Karpas-422 (cell line): ENCODE results near the gene LUZP2. TPM values are rescaled to one million over a fixed set of nuclear protein-coding genes. Genes with fewer than 3 reads are reported as not detected.

Experiments
- DNase-seq: peaks from one replicate; pipeline ENCODE4 v3.0.0-alpha.2; 2015
- H2AFZ ChIP-seq: fragments of 200-600 bp; sonication (generic); 2 replicates; pipeline ENCODE4 v1.6.1; 2014; ENCODE audit warnings: antibody characterized with exemption, low read length, mixed read lengths
- H3K27ac ChIP-seq: fragments of 200-600 bp; sonication (generic); 2 replicates; pipeline ENCODE4 v1.5.1; 2014; ENCODE audit warnings: mild to moderate bottlenecking, low read length, moderate library complexity
- H3K27me3 ChIP-seq: fragments of 200-600 bp; sonication (generic); 2 replicates; pipeline ENCODE4 v1.6.1; 2014; ENCODE audit warnings: low read length, mixed read lengths
- H3K36me3 ChIP-seq: fragments of 200-600 bp; sonication (generic); 2 replicates; pipeline ENCODE4 v1.6.1; 2014; ENCODE audit warnings: low read length, mixed read lengths; ENCODE audit not compliant: insufficient read depth
- H3K4me1 ChIP-seq: fragments of 200-600 bp; sonication (generic); 2 replicates; pipeline ENCODE4 v1.6.1; 2014; ENCODE audit warnings: mild to moderate bottlenecking, low read length, mixed read lengths
- H3K4me2 ChIP-seq: fragments of 200-600 bp; sonication (generic); 2 replicates; pipeline ENCODE4 v1.6.1; 2014; ENCODE audit warnings: low read length, low read depth, mild to moderate bottlenecking; ENCODE audit not compliant: poor library complexity, severe bottlenecking
- H3K4me3 ChIP-seq: fragments of 200-600 bp; sonication (generic); 2 replicates; pipeline ENCODE4 v1.5.1; 2014; ENCODE audit warnings: mild to moderate bottlenecking, antibody characterized with exemption, low read length, mixed read lengths
- H3K79me2 ChIP-seq: fragments of 200-600 bp; sonication (generic); 2 replicates; pipeline ENCODE4 v1.6.1; 2014; ENCODE audit warnings: mild to moderate bottlenecking, low read length, mixed read lengths
- H3K9ac ChIP-seq: fragments of 200-600 bp; sonication (generic); 2 replicates; pipeline ENCODE4 v1.6.0; 2014; ENCODE audit warnings: low read length
- H3K9me2 ChIP-seq: fragments of 200-600 bp; sonication (generic), shearing (Covaris generic); replicated peaks from 2 replicates; pipeline ENCODE4 v1.6.0; 2014; ENCODE audit warnings: mild to moderate bottlenecking, low read length, moderate library complexity; ENCODE audit not compliant: insufficient read depth
- H3K9me3 ChIP-seq: fragments of 300-700, 200-600 bp; sonication (generic); 2 replicates; pipeline ENCODE4 v1.6.1; 2014; ENCODE audit warnings: low read length, mixed read lengths
- H4K20me1 ChIP-seq: fragments of 200-600 bp; sonication (generic); 2 replicates; pipeline ENCODE4 v1.6.1; 2014; ENCODE audit warnings: mild to moderate bottlenecking, antibody characterized with exemption, low read length, low read depth; ENCODE audit not compliant: insufficient read depth
- total RNA-seq: library from RNA; depleted of rRNA; stranded (reverse); fragments of >200 nt; shearing (Covaris generic); gene quantifications from 2 replicates; pipeline ENCODE4 v1.2.3, GENCODE V29; 2014; ENCODE audit warnings: low replicate concordance

The LUZP2 gene
- total RNA-seq, 1 experiment from 2014 or later = not detected

DNA sequence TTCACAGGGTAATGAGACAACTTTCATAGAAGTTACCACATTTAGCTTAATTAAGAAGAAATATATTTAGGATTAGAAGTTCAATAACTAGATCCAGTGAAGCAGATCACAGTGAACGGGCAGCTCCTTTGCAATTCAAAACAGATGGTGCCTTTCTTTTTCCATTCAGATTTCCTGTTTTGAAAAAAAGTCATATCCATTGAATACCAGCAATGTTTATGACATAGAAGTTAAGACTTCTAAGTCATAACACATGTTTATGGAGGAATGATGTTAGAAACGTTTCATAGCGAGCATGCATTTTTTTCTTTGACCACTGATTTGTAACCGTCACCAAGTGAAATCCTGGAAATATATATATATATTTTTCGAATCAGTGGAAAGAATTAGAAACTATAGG lies 24.7 kb downstream of the LUZP2 start:
- no peaks in the 10 kb centered on the region for H3K9me2 ChIP-seq
- H3K4me2 ChIP-seq = no peak overlapping the region
- no peak overlapping the region; the same call in 1 of the 2 replicates for H2AFZ ChIP-seq
- H3K9me3 ChIP-seq = no peaks in the 10 kb centered on the region
- no peak overlapping the region for H3K27ac ChIP-seq
- H3K27me3 ChIP-seq = no peaks in the 10 kb centered on the region
- DNase-seq = no peak
- H3K36me3 ChIP-seq = no peaks in the 10 kb centered on the region
- H3K4me1 ChIP-seq = no peaks in the 10 kb centered on the region
- no peak overlapping the region for H3K4me3 ChIP-seq
- H3K79me2 ChIP-seq = no peaks in the 10 kb centered on the region
- H3K9ac ChIP-seq = no peak overlapping the region
- no peaks in the 10 kb centered on the region for H4K20me1 ChIP-seq

DNA sequence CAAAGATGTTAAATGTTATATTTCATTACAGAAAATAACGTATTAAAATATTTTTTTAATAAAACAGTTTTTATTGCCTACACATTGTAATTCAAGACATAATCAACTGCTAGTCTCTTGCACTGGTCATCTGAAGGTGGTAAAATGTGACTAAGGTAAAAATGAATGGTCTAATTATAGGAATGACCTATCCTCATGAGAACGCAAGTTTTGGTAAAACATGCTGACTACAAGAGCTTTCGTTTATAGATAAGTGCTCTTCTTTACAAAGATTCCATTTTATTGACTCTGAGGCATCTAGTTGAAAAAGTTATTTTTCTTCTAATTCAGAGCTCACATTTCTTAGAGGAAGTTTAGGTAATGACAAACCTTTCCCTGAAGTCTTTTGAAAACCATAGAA lies 27.3 kb downstream of the LUZP2 start:
- H3K9ac ChIP-seq = no peak overlapping the region
- no peak overlapping the region for H3K4me3 ChIP-seq
- H3K4me1 ChIP-seq = no peaks in the 10 kb centered on the region
- H2AFZ ChIP-seq = no peak overlapping the region
- H3K79me2 ChIP-seq = no peaks in the 10 kb centered on the region
- no peaks in the 10 kb centered on the region for H3K9me2 ChIP-seq
- DNase-seq = no peak
- no peaks in the 10 kb centered on the region for H3K9me3 ChIP-seq
- no peak overlapping the region for H3K4me2 ChIP-seq
- H3K27ac ChIP-seq = no peak overlapping the region
- H3K27me3 ChIP-seq = no peaks in the 10 kb centered on the region
- H3K36me3 ChIP-seq = no peaks in the 10 kb centered on the region
- H4K20me1 ChIP-seq = no peaks in the 10 kb centered on the region

DNA sequence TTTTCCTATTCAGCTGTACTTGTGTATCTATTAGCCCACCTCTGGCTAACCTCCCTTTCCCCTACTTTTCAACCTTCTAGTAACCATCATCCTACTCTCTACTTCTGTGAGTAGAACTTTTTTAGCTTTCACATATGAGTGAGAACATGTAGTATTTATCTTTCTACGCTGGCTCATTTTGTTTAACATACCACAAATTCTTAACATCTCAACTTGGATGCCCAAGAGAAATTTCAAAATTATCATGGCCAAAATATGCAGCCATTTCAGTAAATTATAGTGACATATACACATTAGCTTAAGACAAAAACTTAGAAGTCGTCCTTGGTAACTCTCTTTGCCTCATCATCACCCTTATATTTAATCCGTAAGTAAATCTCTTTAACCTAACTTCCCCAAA lies 34.7 kb downstream of the LUZP2 start:
- Histone ChIP-seq H3K9me3 (peaks cover 3% of the 10 kb centered on the region; the same call in 1 of the 2 replicates), H3K27me3 (no peaks in the 10 kb centered on the region), H3K79me2 (no peaks in the 10 kb centered on the region), H3K4me2 (no peak overlapping the region), H3K36me3 (no peaks in the 10 kb centered on the region), H3K9me2 (no peaks in the 10 kb centered on the region), H2AFZ (no peak overlapping the region), H3K4me3 (no peak overlapping the region), H3K4me1 (no peaks in the 10 kb centered on the region), H3K9ac (no peak overlapping the region), H3K27ac (no peak overlapping the region), H4K20me1 (no peaks in the 10 kb centered on the region)
- no peak for DNase-seq

DNA sequence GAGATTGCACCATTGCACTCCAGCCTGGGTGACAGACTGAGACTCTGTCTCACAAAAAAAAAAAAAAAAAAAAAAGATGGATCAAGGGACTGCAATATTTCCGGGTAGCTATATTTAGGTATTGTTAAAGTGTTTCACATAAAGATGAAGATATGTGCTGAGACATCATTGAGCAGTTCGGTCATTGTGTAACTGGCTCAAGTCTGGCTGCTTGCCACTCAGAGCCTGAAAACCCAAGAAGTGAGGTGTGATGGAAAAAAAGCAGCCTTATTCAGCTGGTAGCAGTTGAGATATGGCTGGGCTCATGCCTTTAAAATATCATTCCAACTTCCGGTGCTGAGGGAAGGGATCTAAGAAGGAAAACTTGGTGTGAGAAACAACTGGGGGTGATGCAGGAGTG lies 46.9 kb downstream of the LUZP2 start:
- no peak overlapping the region for H3K4me3 ChIP-seq

DNA sequence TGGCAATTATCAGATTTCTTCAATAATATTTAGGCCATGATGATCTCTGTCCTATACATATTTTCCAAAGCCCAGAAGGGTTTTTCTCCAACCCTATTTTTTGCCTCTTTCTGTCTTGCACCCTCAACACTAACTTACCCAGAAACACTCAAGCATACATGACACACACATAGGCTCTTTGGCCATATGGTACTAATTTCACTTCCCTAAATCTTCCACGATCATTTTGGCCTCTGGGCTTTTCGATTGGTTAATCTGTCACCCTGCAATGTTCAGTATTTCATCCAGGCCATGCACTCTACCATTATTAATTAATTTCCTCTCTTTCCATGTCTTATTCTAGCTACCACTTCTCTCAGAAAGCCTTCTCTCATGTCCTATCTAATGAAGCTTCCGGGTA lies 59.8 kb downstream of the LUZP2 start:
- H3K4me3 ChIP-seq = no peak overlapping the region
- no peaks in the 10 kb centered on the region for H3K4me1 ChIP-seq

More for the DNA sequence above, 46.9 kb downstream of the LUZP2 start:
- no peaks in the 10 kb centered on the region for H3K9me2 ChIP-seq
- H3K9me3 ChIP-seq = peaks cover 13% of the 10 kb centered on the region
- H4K20me1 ChIP-seq = no peaks in the 10 kb centered on the region
- DNase-seq = no peak
- no peak overlapping the region for H3K27ac ChIP-seq
- H3K4me2 ChIP-seq = no peak overlapping the region
- H3K79me2 ChIP-seq = no peaks in the 10 kb centered on the region
- no peaks in the 10 kb centered on the region for H3K36me3 ChIP-seq
- H3K9ac ChIP-seq = no peak overlapping the region
- no peaks in the 10 kb centered on the region for H3K27me3 ChIP-seq
- H3K4me1 ChIP-seq = no peaks in the 10 kb centered on the region
- no peak overlapping the region for H2AFZ ChIP-seq

DNA sequence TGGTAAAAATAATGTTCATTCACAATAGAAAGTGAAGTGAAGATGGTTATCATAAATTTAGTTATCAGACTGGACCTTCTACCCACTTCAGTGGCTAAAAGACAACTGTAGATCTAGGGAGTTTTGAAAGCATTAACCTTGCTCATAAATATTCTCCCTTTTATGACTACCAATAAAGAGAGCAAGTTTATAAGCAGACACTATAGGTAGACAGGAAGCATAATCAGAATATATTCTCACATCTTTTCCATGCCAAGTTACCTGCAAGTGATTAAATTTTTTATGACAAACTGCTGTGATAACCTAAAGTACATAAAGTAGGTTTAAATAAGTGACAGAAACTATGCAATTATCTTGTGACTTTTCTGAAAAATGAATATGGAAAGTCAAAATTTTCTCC lies 62.5 kb downstream of the LUZP2 start:
- no peak overlapping the region for H3K4me2 ChIP-seq
- H2AFZ ChIP-seq = no peak overlapping the region
- H3K4me3 ChIP-seq = no peak overlapping the region
- no peaks in the 10 kb centered on the region for H3K36me3 ChIP-seq
- H3K27me3 ChIP-seq = no peaks in the 10 kb centered on the region
- no peaks in the 10 kb centered on the region; the same call in 1 of the 2 replicates for H3K9me2 ChIP-seq
- H3K27ac ChIP-seq = no peak overlapping the region
- H3K9me3 ChIP-seq = peaks cover 11% of the 10 kb centered on the region; the same call in 1 of the 2 replicates
- H3K79me2 ChIP-seq = no peaks in the 10 kb centered on the region
- H3K4me1 ChIP-seq = no peaks in the 10 kb centered on the region
- H3K9ac ChIP-seq = no peak overlapping the region
- DNase-seq = no peak
- no peaks in the 10 kb centered on the region for H4K20me1 ChIP-seq

More for the DNA sequence above, 59.8 kb downstream of the LUZP2 start:
- Histone ChIP-seq H3K4me2 (no peak overlapping the region), H3K36me3 (no peaks in the 10 kb centered on the region), H3K27me3 (no peaks in the 10 kb centered on the region), H2AFZ (no peak overlapping the region), H3K9me3 (peaks cover 8% of the 10 kb centered on the region; the same call in 1 of the 2 replicates), H4K20me1 (no peaks in the 10 kb centered on the region), H3K27ac (no peak overlapping the region), H3K79me2 (no peaks in the 10 kb centered on the region), H3K9ac (no peak overlapping the region), H3K9me2 (no peaks in the 10 kb centered on the region; the same call in 1 of the 2 replicates)
- no peak for DNase-seq

DNA sequence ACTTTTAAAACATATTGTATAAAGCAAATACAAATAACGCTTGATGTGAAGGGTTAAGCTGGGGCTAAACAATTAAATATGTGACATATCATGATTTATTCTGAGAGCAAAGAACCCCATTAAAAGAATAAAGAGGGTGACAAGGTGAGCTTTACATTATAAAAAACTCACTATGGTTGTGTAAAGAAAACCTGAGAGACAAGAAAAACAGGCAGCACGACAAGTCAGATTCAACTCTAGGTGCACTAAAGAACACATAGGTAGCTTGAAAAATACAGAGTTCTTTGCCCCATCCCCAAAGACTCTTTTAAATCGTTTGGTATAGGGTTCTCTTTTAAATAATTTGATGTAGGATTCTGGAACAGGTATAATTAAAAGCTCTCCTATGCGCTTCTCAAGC lies 63.5 kb downstream of the LUZP2 start:
- no peak for DNase-seq
- no peaks in the 10 kb centered on the region for H3K4me1 ChIP-seq
- H3K27me3 ChIP-seq = no peaks in the 10 kb centered on the region
- no peaks in the 10 kb centered on the region; the same call in 1 of the 2 replicates for H3K9me2 ChIP-seq
- H3K9ac ChIP-seq = no peak overlapping the region
- H3K4me3 ChIP-seq = no peak overlapping the region
- H3K4me2 ChIP-seq = no peak overlapping the region
- H4K20me1 ChIP-seq = no peaks in the 10 kb centered on the region
- H3K9me3 ChIP-seq = peaks cover 15% of the 10 kb centered on the region; the same call in 1 of the 2 replicates
- H2AFZ ChIP-seq = no peak overlapping the region
- H3K36me3 ChIP-seq = no peaks in the 10 kb centered on the region
- no peaks in the 10 kb centered on the region for H3K79me2 ChIP-seq
- no peak overlapping the region for H3K27ac ChIP-seq

DNA sequence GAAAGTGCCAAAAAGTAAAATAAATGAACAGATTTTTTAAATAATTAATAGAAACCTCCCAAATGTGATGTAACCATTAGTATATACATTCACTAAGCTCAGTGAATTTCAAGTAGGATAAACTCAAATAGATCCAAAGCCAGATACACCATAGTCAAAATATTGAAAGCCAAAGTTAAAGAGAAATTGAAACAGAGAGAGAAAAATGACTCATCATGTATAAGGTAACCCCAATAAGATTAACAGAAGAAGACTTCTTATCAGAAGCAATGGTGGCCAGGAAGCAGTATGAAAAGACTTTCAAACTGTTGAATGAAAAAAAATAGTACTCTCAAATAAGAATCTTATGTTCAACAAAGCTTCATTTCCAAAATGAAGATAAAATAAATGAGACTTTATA lies 70.5 kb downstream of the LUZP2 start:
- H2AFZ ChIP-seq = no peak overlapping the region
- no peaks in the 10 kb centered on the region for H3K79me2 ChIP-seq
- H4K20me1 ChIP-seq = no peaks in the 10 kb centered on the region
- no peaks in the 10 kb centered on the region for H3K4me1 ChIP-seq
- no peak for DNase-seq
- H3K4me3 ChIP-seq = no peak overlapping the region
- no peak overlapping the region for H3K27ac ChIP-seq
- H3K27me3 ChIP-seq = no peaks in the 10 kb centered on the region
- H3K9me3 ChIP-seq = peaks cover 10% of the 10 kb centered on the region; the same call in 1 of the 2 replicates
- no peaks in the 10 kb centered on the region for H3K9me2 ChIP-seq
- no peak overlapping the region for H3K9ac ChIP-seq
- no peak overlapping the region for H3K4me2 ChIP-seq
- no peaks in the 10 kb centered on the region for H3K36me3 ChIP-seq

DNA sequence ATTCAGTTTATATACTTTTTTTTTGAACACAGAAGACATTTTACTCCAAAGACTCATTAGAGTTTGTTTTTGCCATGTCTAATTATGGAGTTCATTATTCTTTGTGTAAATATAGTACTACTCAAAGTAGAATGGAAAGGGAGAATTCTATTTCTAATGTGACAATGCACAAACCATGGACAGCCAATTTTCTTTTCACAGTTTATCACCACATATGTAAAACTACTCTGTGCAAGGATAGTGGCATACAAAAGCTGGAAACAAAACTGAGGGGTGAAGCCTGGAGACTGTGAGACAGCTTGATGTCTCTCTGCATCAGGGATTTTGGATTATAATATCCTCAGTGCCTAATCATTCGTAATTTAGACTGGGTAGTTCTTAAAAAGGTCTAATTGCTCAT lies 75.5 kb downstream of the LUZP2 start:
- Histone ChIP-seq H3K9ac (no peak overlapping the region), H3K4me1 (no peaks in the 10 kb centered on the region), H3K36me3 (no peaks in the 10 kb centered on the region), H3K4me3 (no peak overlapping the region), H3K4me2 (no peak overlapping the region), H2AFZ (no peak overlapping the region), H3K79me2 (no peaks in the 10 kb centered on the region), H3K9me2 (no peaks in the 10 kb centered on the region), H3K27ac (no peak overlapping the region), H3K9me3 (no peaks in the 10 kb centered on the region; the same call in 1 of the 2 replicates), H4K20me1 (no peaks in the 10 kb centered on the region), H3K27me3 (no peaks in the 10 kb centered on the region)
- no peak for DNase-seq
